ENCODE measurements around the gene SYT9.

DNA sequence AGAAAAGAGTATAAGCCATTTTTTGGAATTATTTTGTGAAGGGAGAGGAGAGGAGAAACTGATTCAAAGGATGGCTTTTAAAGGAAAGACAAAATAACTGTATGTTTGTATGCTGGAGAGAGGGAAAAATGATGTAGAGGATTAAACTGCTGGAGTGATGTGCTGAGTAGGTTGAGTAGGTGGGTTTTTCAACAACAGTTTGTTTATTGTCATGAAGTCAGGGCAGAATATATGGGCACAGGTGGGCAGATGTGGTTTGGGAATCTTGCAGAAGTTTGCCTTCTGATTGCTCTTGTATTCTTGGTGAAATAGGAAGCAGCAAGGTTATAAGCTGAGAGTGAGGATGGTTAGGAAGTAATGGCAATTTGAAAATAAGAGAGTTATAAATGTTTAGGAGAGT is 12.1 kb downstream of the SYT9 start:
- TF ChIP-seq, protein P1, sequence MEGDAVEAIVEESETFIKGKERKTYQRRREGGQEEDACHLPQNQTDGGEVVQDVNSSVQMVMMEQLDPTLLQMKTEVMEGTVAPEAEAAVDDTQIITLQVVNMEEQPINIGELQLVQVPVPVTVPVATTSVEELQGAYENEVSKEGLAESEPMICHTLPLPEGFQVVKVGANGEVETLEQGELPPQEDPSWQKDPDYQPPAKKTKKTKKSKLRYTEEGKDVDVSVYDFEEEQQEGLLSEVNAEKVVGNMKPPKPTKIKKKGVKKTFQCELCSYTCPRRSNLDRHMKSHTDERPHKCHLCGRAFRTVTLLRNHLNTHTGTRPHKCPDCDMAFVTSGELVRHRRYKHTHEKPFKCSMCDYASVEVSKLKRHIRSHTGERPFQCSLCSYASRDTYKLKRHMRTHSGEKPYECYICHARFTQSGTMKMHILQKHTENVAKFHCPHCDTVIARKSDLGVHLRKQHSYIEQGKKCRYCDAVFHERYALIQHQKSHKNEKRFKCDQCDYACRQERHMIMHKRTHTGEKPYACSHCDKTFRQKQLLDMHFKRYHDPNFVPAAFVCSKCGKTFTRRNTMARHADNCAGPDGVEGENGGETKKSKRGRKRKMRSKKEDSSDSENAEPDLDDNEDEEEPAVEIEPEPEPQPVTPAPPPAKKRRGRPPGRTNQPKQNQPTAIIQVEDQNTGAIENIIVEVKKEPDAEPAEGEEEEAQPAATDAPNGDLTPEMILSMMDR (IDR thresholded peaks at IDR 0.05; ENCODE audit: low read depth, low read length, poor library complexity, severe bottlenecking): no peak
- TF ChIP-seq EZH2phosphoT487 (IDR thresholded peaks at IDR 0.05; ENCODE audit: borderline replicate concordance, low read length): no peak
